Fibroblast of mammary gland (primary cell): ENCODE results near the gene PIP5K1C.

ENCODE experiments used
- DNase-seq: peaks from one replicate; pipeline ENCODE4 v3.0.0-alpha.2; 2010; ENCODE audit warnings: low read depth
- H3K4me3 ChIP-seq: 2 replicates; pipeline ENCODE4 v1.5.1; 2011; ENCODE audit warnings: low read depth, mild to moderate bottlenecking, low read length, moderate library complexity; ENCODE audit not compliant: control insufficient read depth
- TF ChIP-seq, protein P1 (sequence below): conservative IDR thresholded peaks from 2 replicates; pipeline ENCODE4 v1.5.1; 2011; ENCODE audit warnings: low read depth, low read length, inconsistent platforms; ENCODE audit not compliant: control insufficient read depth, insufficient read depth

PIP5K1C gene

DNA sequence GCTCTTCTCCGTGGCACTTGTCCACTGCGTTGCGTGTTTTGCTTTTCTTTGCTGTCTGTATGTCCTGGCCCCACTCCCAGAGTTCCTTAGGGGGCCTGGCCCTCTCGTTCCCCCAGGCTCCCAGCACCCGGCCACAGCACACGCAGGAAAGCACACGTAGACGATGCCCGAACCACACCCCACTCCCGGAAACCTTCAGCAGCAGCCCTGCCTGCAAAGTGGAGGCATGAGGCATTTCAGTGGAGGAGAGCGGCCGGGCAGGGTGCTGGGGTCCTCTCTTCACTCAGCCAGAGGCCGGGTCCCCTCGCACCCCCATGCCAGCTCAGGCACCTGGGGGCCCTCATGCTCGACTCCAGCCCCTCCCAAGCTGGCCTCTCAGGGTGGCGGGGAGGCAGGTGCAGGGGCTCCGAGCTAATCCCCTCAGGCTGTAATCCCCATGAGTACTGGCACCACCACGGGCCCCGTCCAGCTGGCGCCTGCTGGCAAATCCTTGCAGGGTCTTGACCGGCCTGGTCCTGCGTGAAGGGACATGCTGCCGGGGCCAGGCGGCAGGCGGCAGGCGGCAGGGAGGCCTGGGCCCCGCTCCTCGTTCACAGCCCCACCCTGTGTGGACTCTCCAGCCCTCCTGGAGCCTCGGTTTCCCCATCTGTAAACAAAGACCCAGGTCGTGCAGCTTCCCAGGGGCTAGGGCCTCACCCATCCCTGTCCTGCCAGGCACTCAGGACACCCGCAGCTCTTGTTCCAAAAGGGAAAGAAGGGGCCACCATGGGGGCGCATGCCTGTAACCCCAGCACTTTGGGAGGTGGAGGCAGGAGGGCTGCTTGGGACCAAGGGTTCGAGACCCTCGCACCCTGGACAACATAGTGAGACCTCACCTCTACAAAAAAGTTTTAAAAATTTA, 7.0 kb downstream of the PIP5K1C start:
- H3K4me3 ChIP-seq: no peak overlapping the region
- TF ChIP-seq, protein P1, sequence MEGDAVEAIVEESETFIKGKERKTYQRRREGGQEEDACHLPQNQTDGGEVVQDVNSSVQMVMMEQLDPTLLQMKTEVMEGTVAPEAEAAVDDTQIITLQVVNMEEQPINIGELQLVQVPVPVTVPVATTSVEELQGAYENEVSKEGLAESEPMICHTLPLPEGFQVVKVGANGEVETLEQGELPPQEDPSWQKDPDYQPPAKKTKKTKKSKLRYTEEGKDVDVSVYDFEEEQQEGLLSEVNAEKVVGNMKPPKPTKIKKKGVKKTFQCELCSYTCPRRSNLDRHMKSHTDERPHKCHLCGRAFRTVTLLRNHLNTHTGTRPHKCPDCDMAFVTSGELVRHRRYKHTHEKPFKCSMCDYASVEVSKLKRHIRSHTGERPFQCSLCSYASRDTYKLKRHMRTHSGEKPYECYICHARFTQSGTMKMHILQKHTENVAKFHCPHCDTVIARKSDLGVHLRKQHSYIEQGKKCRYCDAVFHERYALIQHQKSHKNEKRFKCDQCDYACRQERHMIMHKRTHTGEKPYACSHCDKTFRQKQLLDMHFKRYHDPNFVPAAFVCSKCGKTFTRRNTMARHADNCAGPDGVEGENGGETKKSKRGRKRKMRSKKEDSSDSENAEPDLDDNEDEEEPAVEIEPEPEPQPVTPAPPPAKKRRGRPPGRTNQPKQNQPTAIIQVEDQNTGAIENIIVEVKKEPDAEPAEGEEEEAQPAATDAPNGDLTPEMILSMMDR: no peak
- no peak for DNase-seq

DNA sequence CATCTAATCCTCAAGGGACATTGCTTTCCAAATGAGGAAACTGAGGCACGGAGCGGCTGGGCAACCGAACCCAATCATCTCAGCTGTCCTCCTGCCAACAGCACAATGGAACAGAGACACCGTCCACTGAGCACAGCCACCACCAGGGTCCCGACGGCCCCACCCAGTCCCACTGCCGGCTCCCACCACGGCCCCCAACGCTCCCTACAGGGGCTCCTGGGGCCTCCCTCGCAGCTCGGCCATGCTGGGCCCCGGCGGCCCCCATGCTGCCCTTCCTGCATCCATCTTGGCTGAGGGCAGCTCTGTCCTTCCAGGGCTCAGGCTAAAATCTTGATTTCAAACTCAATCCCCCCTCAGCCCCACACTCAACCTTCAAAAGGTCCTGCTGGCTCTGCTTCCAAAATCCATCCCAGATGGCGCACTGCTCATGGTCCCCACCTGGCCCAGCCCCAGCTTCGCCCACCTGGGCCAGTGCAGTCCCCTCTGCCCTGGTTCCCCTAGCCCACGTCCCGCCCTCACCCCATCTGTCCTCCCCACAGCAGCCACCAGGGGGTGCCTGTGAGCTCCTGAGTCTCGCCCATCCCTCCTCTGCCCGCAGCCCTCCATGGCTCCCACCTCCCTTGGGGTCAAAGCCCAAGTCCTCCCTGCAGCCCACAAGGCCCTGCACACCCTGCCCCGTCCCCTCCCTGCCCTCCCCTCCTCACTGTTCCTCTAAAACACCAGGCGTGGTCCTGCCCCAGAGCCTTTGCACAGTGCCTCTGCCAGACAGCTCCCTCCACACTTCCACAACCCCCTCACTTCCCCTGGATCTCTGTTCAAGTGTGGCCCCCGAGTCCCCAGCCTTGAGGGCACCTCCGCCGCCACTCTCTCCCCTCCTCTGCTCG, 7.9 kb downstream of the PIP5K1C start:
- TF ChIP-seq, protein P1: peak; percentile 49
- no peak overlapping the region for H3K4me3 ChIP-seq

DNA sequence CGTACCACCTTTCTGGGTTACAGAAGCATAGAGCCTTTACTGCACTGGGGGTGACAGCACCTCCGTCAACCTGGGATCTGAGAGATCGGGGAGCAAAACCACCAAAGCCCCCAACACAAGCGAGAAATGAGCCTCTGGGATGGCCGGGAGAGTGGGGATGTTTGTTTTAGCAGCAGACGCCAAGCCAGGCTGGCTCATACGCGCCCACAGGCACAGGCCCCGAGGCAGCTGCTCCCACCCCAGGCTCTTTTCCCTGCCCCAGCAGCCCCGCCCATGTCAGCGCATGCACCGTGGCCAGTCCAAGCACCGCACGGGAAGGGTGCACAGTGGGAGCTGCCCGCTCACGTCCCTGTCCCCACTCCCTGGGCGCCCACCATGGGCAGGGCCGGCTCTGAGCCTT, 8.5 kb downstream of the PIP5K1C start:
- TF ChIP-seq, protein P1: no peak
- H3K4me3 ChIP-seq: no peak overlapping the region
- DNase-seq: no peak

More for the DNA sequence above, 7.9 kb downstream of the PIP5K1C start:
- no peak for DNase-seq

DNA sequence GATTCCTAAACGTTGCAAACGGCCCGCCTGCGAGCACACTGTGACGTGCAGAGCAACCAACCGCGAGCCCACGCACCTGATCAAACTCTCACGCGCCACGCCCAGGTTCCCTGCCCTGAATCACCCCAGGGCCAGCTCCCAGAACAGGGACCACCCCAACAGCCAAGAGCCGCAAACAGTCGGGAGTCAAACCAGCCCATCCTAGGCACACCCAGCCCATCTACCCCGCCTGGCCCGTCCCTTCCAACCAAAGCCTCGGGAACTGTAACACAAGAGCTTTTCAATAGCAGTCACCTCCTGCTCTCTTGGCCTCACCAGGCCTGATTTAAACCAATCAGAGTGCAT, 8.9 kb downstream of the PIP5K1C start:
- DNase-seq: no peak
- TF ChIP-seq, protein P1: no peak
- H3K4me3 ChIP-seq: no peak overlapping the region

DNA sequence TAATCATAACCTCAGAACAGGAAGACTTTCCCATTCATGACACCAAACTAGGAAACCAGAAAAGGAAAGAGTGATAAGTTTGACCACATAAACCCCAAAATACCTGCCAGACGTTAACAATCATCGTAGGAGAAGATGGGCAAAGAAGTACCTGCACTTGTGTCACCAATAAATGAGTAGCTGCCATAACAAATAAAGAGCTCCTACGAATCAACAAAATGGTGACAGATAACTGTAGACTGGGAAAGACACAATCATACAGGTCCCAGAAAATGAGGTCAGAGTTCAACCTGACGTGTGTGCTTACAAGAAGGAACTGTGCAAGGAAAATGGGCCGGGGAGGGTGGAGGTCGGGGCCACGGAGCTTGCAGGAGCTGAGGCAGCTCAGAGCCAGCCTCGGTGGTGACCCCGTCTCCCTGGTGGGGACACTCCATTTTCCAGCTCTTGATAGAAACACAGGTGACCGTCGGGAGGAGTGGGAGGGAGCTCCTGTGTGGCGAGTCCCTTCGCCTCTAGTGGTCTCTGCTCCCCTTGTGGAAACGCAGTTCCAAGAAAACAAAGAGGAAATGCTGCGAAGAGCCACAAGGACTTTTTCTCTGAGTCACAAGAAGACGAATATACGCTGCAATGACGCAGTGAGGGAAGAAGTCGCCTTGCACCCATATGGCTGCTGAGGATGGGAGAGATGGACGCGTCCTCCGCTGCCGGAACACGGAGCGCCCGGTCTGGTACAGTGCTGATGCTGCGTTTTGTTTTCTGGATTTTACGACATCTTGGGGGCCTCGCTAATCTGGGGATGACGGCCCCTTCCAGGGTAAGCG, 9.5 kb downstream of the PIP5K1C start:
- TF ChIP-seq, protein P1: no peak
- DNase-seq: no peak

More for the DNA sequence above, 9.5 kb downstream of the PIP5K1C start:
- no peak overlapping the region for H3K4me3 ChIP-seq
